Spinal cord (tissue), 10 donors: ENCODE results near the gene RNF5. TPM values are rescaled to one million over a fixed set of nuclear protein-coding genes. Genes with fewer than 3 reads are reported as not detected.
"Not testable (repeated sequence)": the region's sequence is repeated elsewhere in the genome, so short reads cannot be mapped to it uniquely, and the experiment has no call there.

Experiments
- DNase-seq, 6 donors: peaks; one replicate each; pipeline versions ENCODE4 v3.0.0 to v3.0.0-alpha.2; 2013 to 2015; ENCODE audit warnings: low spot score in 6 of 6, low read depth in 4 of 6
- H3K27ac ChIP-seq: one replicate; pipeline ENCODE4 v1.5.1; 2013; ENCODE audit warnings: low read depth, low read length, control low read depth
- H3K27me3 ChIP-seq: one replicate; pipeline ENCODE4 v1.6.1; 2013; ENCODE audit warnings: low read length; ENCODE audit not compliant: control insufficient read depth, insufficient read depth
- H3K36me3 ChIP-seq: one replicate; pipeline ENCODE4 v1.6.1; 2013; ENCODE audit warnings: low read length; ENCODE audit not compliant: control insufficient read depth, insufficient read depth
- H3K4me1 ChIP-seq: one replicate; pipeline ENCODE4 v1.6.1; 2013; ENCODE audit warnings: low read length; ENCODE audit not compliant: control insufficient read depth, insufficient read depth
- H3K4me3 ChIP-seq: one replicate; pipeline ENCODE4 v1.5.1; 2013; ENCODE audit warnings: low read depth, low read length, control low read depth
- H3K9me3 ChIP-seq: one replicate; pipeline ENCODE4 v1.6.1; 2013; ENCODE audit warnings: low read length; ENCODE audit not compliant: control insufficient read depth, insufficient read depth
- WGBS: methylation state at CpG from one replicate; pipeline ENCODE4 v1.1.5; 2013; ENCODE audit warnings: missing lambda C conversion rate; ENCODE audit not compliant: insufficient coverage; 5-methylcytosine and 5-hydroxymethylcytosine counted together
- polyA plus RNA-seq, 2 donors: library from polyadenylated mRNA; unstranded; fragments of 120-200 nt; gene quantifications; one replicate each; pipeline ENCODE4 v1.2.1, GENCODE V29; 2013; ENCODE audit not compliant: insufficient read length in 2 of 2
- total RNA-seq, 2 donors: library from RNA; depleted of rRNA in 1 of 2; stranded (reverse); fragments of 120-200 nt in 1 of 2; fragments of >200 nt in 1 of 2; gene quantifications; one replicate each; pipeline versions ENCODE4 v1.2.3 to v1.2.4, GENCODE V29; 2013 to 2014
- donor health status: healthy.

Gene RNF5
- total and polyA plus RNA-seq, 4 donors: 56.6 to 98.7 (median 83.2) TPM

DNA sequence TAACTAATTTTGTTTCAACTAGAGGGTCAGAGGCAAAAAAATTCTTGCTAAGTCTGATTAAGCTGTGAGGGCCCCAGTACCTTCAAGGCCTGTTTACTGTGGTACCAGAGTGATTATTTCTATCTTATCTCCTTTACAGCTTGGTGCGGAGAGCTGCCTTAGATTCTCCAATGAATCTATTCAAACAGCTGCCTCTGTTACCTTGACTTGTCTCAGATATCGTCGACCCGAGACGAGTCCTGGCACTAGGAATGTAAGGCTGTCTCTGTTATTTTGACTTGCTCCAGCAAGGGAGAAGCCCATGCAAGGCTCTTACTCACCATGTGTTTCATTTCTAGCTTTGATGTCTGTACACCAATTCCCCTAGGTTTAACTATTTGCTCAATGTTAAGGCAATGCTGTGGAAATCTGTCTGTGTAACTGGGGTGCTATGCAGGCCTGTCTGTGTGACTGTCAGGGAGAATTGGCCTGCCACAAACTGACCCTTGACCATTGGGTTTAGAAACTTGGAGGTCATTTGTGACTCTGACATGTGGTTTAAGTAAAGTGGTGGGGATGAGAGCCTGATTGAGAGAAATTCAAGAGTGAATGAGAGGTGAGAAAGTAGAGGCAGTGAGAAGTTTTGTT, 37.7 kb upstream of the RNF5 start:
- no peaks in the 10 kb centered on the region for H3K36me3 ChIP-seq
- 87% methylated on average over 4 of the region's 5 CpGs for WGBS
- no peak overlapping the region for H3K27ac ChIP-seq
- no peaks in the 10 kb centered on the region for H3K27me3 ChIP-seq
- H3K4me3 ChIP-seq: no peak overlapping the region
- H3K9me3 ChIP-seq: no peaks in the 10 kb centered on the region
- H3K4me1 ChIP-seq: no peaks in the 10 kb centered on the region
- no peak for DNase-seq

DNA sequence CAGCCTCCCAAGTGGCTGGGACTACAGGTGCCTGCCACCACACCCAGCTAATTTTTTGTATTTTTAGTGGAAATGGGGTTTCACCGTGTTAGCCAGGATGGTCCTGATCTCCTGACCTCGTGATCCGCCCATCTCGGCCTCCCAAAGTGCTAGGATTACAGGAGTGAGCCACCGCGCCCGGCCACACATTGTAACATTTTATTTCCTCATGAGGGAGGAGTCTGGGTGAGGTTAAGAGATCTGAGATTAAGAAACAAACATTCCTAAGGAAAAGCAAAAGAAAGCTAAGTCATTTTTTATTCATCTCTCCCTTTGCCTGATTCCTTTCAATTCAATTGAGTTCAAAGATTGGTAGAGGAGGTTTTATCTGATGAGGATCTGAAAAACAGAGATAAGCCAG, 34.0 kb upstream of the RNF5 start:
- not testable (repeated sequence) for H3K27me3 ChIP-seq, H3K36me3 ChIP-seq, H3K27ac ChIP-seq, H3K4me3 ChIP-seq, H3K9me3 ChIP-seq, DNase-seq
- no CpG with 5 or more reads among the region's 7 CpGs for WGBS
- peaks cover 11% of the 10 kb centered on the region for H3K4me1 ChIP-seq

DNA sequence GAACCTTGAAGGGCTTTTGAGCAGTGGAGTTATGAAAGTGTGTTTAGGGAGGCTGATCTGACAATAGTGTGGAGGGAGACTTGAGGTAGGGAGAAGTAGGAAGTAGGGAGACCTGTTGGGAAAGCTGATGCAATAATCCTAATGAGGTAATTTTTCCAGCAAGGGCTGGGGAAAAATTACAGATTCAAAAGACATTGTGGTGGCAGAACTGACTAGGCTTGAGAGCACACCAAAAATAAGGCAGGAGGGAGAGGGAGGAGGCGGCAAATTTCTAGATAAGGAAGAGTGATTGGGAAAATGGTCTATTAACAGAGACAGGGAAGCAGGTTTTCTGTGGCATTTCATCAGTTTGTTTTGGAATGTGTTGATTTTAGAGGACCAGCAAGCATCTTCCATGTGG, 31.9 kb upstream of the RNF5 start:
- H3K4me1 ChIP-seq: peaks cover 25% of the 10 kb centered on the region
- H3K27ac ChIP-seq: no peak overlapping the region
- 100% methylated on average over 1 of the region's 1 CpG for WGBS
- H3K4me3 ChIP-seq: no peak overlapping the region
- H3K9me3 ChIP-seq: no peaks in the 10 kb centered on the region
- peaks cover 19% of the 10 kb centered on the region for H3K27me3 ChIP-seq
- no peak for DNase-seq
- H3K36me3 ChIP-seq: peaks cover 8% of the 10 kb centered on the region

DNA sequence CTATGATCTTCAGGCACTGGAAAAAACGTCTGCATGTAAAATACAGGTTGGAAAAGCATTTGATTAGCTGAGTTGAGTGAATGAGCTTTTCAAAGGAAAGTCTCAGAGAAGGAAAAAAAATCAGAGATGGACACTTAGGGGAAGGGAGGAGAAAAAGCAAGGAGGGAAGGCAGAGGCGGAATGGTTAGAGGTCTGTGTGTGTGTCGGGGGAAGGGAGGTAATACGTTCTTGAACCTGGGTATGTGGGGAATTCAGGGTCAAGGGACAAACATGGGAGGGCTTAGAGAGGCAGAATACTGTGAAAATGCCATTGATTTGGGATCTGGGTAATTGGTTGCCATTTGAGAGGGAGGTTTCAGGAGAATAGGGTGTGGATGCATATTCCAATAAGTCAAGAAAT, 31.5 kb upstream of the RNF5 start:
- Histone ChIP-seq H3K4me3 (no peak overlapping the region), H3K27ac (no peak overlapping the region), H3K27me3 (peaks cover 19% of the 10 kb centered on the region), H3K9me3 (no peaks in the 10 kb centered on the region), H3K36me3 (peaks cover 8% of the 10 kb centered on the region), H3K4me1 (peaks cover 29% of the 10 kb centered on the region)
- WGBS: 38% methylated on average over 4 of the region's 4 CpGs
- DNase-seq: no peak

DNA sequence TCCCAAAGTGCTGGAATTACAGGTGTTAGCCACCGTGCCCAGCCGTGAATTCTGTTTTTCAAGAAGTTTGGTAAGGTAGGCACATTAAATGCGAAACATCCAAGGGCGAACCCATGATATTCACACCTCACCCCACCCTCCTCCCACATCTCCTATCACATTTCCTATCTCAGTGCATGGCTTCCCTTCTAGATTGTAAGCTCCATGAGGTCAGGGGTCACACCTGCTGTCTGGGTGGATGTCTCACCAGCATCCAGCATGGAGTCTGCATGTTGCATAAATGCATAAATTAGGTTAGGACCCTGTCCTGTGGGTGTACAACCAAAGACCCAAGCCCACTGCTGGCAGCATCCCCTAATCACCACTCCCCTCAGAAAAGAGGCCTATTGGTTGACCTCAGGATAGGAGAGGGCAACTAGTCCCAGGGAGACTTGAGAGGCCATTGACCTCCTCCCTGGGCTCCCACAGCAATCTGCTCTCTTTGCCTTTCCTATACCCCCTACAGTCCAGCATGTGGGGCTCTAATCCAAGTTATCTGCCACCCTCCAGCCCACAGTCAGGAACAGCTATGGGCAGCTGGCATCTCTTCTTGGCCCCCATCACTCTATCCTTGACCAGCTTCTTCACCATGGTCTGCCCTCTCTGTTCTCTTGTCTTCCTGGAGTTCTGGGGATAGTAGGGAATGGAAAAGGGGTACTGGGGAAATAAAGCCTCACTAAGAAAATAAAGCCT, 30.6 kb upstream of the RNF5 start:
- no peak overlapping the region for H3K27ac ChIP-seq
- peaks cover 19% of the 10 kb centered on the region for H3K27me3 ChIP-seq
- no peaks in the 10 kb centered on the region for H3K9me3 ChIP-seq
- H3K4me1 ChIP-seq: peaks cover 37% of the 10 kb centered on the region
- peaks cover 8% of the 10 kb centered on the region for H3K36me3 ChIP-seq
- DNase-seq: no peak
- no CpG with 5 or more reads among the region's 4 CpGs for WGBS
- no peak overlapping the region for H3K4me3 ChIP-seq

DNA sequence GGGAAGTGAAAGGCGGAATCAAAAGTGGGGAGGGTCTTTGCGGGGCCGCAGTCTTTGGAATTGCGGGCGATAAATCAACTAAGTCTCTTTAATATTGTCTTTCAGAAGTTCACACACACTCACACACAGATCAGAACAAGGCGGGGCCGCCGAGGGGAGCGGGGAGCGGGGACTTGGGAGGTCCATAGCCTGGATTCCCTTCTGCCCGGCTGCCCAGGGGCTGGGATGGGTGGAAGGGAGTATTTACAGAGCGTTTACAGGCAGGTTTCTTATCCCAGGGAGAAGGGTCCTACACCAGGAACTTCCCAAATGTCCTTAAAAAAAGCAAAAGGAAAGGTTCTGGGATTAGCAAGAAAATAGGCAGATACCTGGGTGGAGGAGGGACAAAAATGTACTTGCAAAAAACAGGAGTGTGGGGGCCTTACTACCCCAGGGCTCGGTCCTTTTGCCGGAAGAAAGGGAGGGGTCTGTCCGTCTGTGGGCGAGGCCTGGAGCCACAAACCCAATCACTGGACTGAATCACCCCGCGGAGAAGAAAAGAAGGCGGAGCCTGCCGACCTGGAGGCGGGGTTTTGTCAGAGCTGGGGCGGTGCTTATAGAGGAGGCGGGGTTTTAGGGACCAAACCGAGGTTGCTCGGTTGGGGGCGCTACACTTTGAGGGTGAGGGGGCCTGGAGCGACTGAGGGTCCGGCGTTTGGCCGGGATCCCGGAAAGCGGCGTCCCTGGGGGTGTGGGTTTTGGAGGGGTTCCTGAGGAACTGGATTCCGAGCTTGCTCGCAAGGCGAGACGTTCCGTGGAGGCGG, 29.7 kb upstream of the RNF5 start:
- peaks cover 19% of the 10 kb centered on the region for H3K27me3 ChIP-seq
- H3K4me3 ChIP-seq: peak overlapping the region; percentile 43
- WGBS: 8% methylated on average over 29 of the region's 39 CpGs

DNA sequence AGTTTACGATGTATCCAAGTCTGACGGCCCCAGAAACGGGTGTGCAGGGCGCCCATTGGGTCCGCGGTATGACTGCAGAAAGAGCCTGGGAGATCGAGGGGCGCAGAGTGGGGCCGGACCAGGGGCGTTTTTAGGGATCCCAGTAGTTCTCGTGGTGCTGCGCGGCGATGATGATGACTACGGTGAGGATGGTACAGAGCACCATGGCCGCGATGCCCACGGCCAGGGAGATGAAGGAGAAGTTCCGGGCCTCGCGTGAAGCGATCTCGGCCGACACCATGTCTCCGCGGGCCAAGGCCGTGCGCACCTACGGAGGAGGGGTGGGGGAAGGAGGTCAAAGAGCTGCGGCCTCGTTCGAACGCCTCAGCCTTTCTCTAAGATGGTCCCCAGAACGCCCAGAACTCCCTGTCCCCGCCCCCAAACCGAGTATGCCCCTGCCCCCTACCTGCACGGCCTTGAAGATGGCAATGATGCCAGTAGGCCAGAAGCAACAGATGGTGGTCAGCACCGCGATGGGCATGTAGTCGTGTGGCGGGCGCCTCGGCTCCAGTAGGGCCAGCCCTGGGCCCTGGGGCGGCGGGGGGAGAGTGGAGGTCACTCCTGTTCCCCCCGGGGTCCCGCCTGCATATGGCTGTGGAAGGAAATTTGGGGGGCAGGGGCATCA, 29.0 kb upstream of the RNF5 start:
- no peak for DNase-seq
- Histone ChIP-seq H3K27me3 (peaks cover 19% of the 10 kb centered on the region), H3K9me3 (no peaks in the 10 kb centered on the region), H3K4me3 (peak overlapping the region; percentile 43), H3K27ac (no peak overlapping the region), H3K4me1 (peaks cover 48% of the 10 kb centered on the region), H3K36me3 (peaks cover 8% of the 10 kb centered on the region)
- 20% methylated on average over 38 of the region's 47 CpGs for WGBS

More for the DNA sequence above, 29.7 kb upstream of the RNF5 start:
- Histone ChIP-seq H3K4me1 (peaks cover 46% of the 10 kb centered on the region), H3K9me3 (no peaks in the 10 kb centered on the region), H3K36me3 (peaks cover 8% of the 10 kb centered on the region), H3K27ac (no peak overlapping the region)
- peak in 3 of 6 donors; percentile 22 to 89 (median 86) for DNase-seq

DNA sequence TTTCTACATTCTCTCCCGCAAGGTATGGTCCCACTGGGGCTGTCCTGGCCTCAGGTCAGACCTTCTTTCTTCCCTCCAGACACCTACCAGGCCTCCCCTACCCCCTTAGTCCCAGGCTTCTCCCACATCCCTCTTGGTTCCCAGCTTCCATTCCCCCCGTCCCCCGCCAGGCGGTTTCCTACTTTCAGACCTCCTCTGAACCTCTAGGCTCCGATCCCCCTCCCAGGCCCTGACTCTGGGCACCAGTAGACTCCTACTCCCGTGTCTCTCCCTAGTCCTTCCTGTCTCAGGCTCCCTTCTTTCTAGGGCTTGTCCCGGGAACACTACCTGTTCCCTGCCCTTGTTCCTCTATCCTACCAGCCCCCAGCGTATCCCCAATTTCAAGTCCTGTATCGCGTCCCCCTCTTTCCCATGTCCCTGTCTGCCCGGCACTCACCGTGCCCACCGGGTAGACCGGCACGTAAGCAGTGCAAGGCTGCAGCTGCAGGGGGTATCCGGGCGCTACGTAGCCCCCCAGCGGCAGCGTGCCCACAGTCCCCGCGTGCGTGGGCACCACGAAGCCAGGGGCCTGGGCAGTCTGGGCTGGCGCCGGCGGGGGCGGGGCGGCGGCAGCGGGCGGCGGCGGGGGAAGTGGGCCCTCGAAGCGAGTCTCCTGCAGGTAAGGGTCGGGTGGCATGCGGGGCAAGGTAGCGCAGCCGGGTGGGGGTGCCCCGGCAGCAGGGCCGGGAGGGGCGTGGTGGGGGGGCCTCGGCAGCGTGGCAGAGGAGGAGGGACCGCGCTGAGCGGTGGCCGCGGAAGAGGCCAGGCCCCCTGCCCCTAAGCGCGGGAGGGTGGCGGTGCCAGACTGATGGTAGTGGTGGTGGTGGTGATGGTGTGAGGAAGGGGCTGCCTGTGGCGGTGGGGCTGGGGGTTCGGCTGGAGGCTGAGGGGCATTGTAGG, 28.0 kb upstream of the RNF5 start:
- Histone ChIP-seq H3K27me3 (peaks cover 19% of the 10 kb centered on the region), H3K36me3 (peaks cover 8% of the 10 kb centered on the region), H3K27ac (no peak overlapping the region), H3K4me3 (peak overlapping the region; percentile 16), H3K9me3 (no peaks in the 10 kb centered on the region), H3K4me1 (peaks cover 57% of the 10 kb centered on the region)
- WGBS: 12% methylated on average over 55 of the region's 55 CpGs
- no peak for DNase-seq
